Karpas-422 (cell line): Measurements from ENCODE around the gene GNB3. TPM values are rescaled to one million over a fixed set of nuclear protein-coding genes. Genes with fewer than 3 reads are reported as not detected.

Experiments
- DNase-seq: peaks from one replicate; pipeline ENCODE4 v3.0.0-alpha.2; 2015
- H2AFZ ChIP-seq: fragments of 200-600 bp; sonication (generic); 2 replicates; pipeline ENCODE4 v1.6.1; 2014; ENCODE audit warnings: antibody characterized with exemption, low read length, mixed read lengths
- H3K27ac ChIP-seq: fragments of 200-600 bp; sonication (generic); 2 replicates; pipeline ENCODE4 v1.5.1; 2014; ENCODE audit warnings: mild to moderate bottlenecking, low read length, moderate library complexity
- H3K27me3 ChIP-seq: fragments of 200-600 bp; sonication (generic); 2 replicates; pipeline ENCODE4 v1.6.1; 2014; ENCODE audit warnings: low read length, mixed read lengths
- H3K36me3 ChIP-seq: fragments of 200-600 bp; sonication (generic); 2 replicates; pipeline ENCODE4 v1.6.1; 2014; ENCODE audit warnings: low read length, mixed read lengths; ENCODE audit not compliant: insufficient read depth
- H3K4me1 ChIP-seq: fragments of 200-600 bp; sonication (generic); 2 replicates; pipeline ENCODE4 v1.6.1; 2014; ENCODE audit warnings: mild to moderate bottlenecking, low read length, mixed read lengths
- H3K4me2 ChIP-seq: fragments of 200-600 bp; sonication (generic); 2 replicates; pipeline ENCODE4 v1.6.1; 2014; ENCODE audit warnings: low read length, low read depth, mild to moderate bottlenecking; ENCODE audit not compliant: poor library complexity, severe bottlenecking
- H3K4me3 ChIP-seq: fragments of 200-600 bp; sonication (generic); 2 replicates; pipeline ENCODE4 v1.5.1; 2014; ENCODE audit warnings: mild to moderate bottlenecking, antibody characterized with exemption, low read length, mixed read lengths
- H3K79me2 ChIP-seq: fragments of 200-600 bp; sonication (generic); 2 replicates; pipeline ENCODE4 v1.6.1; 2014; ENCODE audit warnings: mild to moderate bottlenecking, low read length, mixed read lengths
- H3K9ac ChIP-seq: fragments of 200-600 bp; sonication (generic); 2 replicates; pipeline ENCODE4 v1.6.0; 2014; ENCODE audit warnings: low read length
- H3K9me2 ChIP-seq: fragments of 200-600 bp; sonication (generic), shearing (Covaris generic); replicated peaks from 2 replicates; pipeline ENCODE4 v1.6.0; 2014; ENCODE audit warnings: mild to moderate bottlenecking, low read length, moderate library complexity; ENCODE audit not compliant: insufficient read depth
- H3K9me3 ChIP-seq: fragments of 300-700, 200-600 bp; sonication (generic); 2 replicates; pipeline ENCODE4 v1.6.1; 2014; ENCODE audit warnings: low read length, mixed read lengths
- H4K20me1 ChIP-seq: fragments of 200-600 bp; sonication (generic); 2 replicates; pipeline ENCODE4 v1.6.1; 2014; ENCODE audit warnings: mild to moderate bottlenecking, antibody characterized with exemption, low read length, low read depth; ENCODE audit not compliant: insufficient read depth
- total RNA-seq: library from RNA; depleted of rRNA; stranded (reverse); fragments of >200 nt; shearing (Covaris generic); gene quantifications from 2 replicates; pipeline ENCODE4 v1.2.3, GENCODE V29; 2014; ENCODE audit warnings: low replicate concordance

The GNB3 gene
- total RNA-seq, 1 experiment from 2014 or later, result 14.9 TPM

DNA sequence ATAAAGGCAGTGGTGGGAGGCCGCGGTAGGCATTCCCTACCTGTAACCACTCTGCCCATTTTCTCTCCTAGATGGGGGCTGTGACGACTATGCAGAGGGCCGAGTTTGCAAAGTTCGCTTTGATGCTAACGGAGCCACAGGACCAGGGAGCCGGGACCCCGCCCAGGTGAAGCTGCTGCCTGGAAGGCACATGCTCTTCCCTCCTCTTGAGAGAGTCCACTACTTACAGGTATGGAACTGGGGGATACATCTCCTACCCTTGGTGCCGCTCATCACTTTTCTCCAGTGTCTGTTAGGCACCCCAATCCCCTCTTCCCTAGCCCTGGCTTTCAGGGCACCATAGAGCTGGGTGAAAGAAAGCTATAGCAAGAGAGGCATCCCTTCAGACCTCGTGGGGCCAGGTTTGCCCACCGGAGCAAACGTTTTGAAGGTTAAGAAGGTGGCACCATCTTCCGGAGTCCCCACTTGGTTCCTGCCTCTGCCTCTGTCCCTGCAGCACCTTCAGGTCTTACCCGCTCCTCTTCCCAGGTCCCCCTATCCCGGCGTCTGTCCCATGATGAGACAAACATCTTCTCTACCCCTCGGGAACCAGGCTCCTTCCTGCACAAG is 14.5 kb upstream of the GNB3 start:
- H3K9me2 ChIP-seq, result no peaks in the 10 kb centered on the region
- no peaks in the 10 kb centered on the region for H3K36me3 ChIP-seq
- no peak for DNase-seq
- H3K27ac ChIP-seq, result no peak overlapping the region
- no peaks in the 10 kb centered on the region for H3K27me3 ChIP-seq
- H3K79me2 ChIP-seq, result no peaks in the 10 kb centered on the region
- no peak overlapping the region for H3K4me3 ChIP-seq
- no peak overlapping the region for H3K4me2 ChIP-seq
- no peaks in the 10 kb centered on the region for H3K9me3 ChIP-seq
- no peak overlapping the region for H3K9ac ChIP-seq
- H2AFZ ChIP-seq, result no peak overlapping the region
- no peaks in the 10 kb centered on the region for H4K20me1 ChIP-seq
- H3K4me1 ChIP-seq, result peaks cover 33% of the 10 kb centered on the region

DNA sequence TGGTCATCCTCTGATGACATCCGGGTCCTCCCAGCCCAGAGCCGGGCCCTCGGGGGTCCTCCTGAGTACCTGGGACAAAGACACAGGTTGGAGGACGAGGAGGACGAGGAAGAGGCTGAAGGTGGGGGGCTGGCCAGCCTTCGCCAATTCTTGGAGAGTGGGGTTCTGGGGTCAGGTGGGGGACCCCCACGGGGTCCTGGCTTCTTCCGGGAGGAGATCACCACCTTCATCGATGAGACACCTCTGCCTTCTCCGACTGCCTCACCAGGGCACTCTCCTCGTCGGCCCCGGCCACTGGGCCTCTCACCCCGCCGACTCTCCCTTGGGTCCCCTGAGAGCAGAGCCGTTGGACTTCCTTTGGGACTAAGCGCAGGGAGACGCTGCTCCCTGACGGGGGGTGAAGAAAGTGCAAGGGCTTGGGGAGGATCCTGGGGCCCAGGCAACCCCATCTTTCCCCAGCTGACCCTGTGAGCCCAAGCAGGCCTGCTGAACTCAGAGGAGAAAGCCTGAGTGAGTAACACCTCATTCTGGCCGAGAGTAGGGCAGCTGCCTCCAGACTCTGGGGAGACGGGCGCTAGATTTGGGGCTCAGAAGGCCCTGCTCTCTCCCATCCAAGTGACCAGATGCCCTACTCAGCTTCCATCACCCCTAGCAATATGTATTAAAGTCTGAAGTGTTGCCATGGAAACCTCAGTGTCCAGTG is 13.8 kb upstream of the GNB3 start:
- no peak overlapping the region for H2AFZ ChIP-seq

GRCh38 chr12:6827437-6827911 is 13.3 kb upstream of the GNB3 start:
- Histone ChIP-seq H2AFZ (no peak overlapping the region), H3K4me2 (no peak overlapping the region), H3K9ac (peak overlapping the region; percentile 8), H3K27ac (no peak overlapping the region), H4K20me1 (no peaks in the 10 kb centered on the region), H3K9me3 (no peaks in the 10 kb centered on the region), H3K36me3 (no peaks in the 10 kb centered on the region), H3K4me1 (peaks cover 43% of the 10 kb centered on the region), H3K27me3 (no peaks in the 10 kb centered on the region), H3K9me2 (no peaks in the 10 kb centered on the region), H3K4me3 (no peak overlapping the region), H3K79me2 (no peaks in the 10 kb centered on the region)
- DNase-seq, result peak; percentile 76

More for the DNA sequence above, 13.8 kb upstream of the GNB3 start:
- Histone ChIP-seq H3K4me2 (no peak overlapping the region), H3K9me2 (no peaks in the 10 kb centered on the region), H3K27me3 (no peaks in the 10 kb centered on the region), H3K4me3 (no peak overlapping the region), H4K20me1 (no peaks in the 10 kb centered on the region), H3K36me3 (no peaks in the 10 kb centered on the region), H3K79me2 (no peaks in the 10 kb centered on the region), H3K27ac (no peak overlapping the region), H3K4me1 (peaks cover 38% of the 10 kb centered on the region), H3K9me3 (no peaks in the 10 kb centered on the region), H3K9ac (peak overlapping the region; percentile 8)
- DNase-seq, result peak; percentile 44

DNA sequence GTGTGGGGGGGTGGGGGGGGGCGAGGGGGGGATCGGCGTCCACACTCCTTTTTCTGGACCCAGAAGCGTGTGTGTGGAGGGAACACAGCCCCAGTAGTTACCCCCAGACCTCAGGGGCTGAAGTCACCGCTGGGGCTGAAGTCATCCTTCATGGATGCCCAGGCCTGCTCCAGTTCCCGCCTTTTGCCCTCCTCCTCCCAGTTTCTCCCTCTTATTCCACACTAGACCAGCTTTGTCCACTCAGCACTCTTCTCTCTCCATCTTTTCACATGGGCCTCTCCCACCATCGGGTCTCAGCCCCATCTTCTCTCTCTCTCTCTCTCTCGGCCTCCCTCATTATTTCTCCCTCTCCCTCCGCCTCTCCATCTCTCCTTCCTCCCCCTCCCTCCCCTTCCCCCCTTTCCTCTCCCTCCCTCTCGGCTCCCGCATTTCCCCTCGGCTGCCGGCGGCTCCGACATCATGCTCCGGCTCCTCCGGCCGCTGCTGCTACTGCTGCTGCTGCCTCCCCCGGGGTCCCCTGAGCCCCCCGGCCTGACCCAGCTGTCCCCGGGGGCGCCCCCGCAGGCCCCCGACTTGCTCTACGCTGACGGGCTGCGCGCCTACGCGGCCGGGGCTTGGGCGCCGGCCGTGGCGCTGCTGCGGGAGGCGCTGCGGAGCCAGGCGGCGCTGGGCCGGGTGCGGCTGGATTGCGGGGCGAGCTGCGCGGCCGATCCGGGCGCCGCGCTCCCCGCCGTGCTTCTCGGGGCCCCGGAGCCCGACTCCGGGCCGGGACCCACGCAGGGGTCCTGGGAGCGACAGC is 12.5 kb upstream of the GNB3 start, which contains the start of gene P3H3:
P3H3 (plus strand) TSS at position 426 of the 799 bp plus-strand sequence; CDS start at position 460, 34 bp downstream.
- H3K36me3 ChIP-seq, result no peaks in the 10 kb centered on the region
- no peaks in the 10 kb centered on the region for H4K20me1 ChIP-seq
- H3K9ac ChIP-seq, result peak within 1 kb of the TSS; percentile 83
- peak within 1 kb of the TSS; percentile 76 for H3K4me3 ChIP-seq
- no peaks in the 10 kb centered on the region for H3K79me2 ChIP-seq
- peak within 1 kb of the TSS; percentile 99 for H2AFZ ChIP-seq
- peak within 1 kb of the TSS; percentile 93 for H3K4me2 ChIP-seq
- DNase-seq, result no peak
- H3K9me2 ChIP-seq, result no peaks in the 10 kb centered on the region
- no peak within 1 kb of the TSS for H3K27ac ChIP-seq
- H3K4me1 ChIP-seq, result peaks cover 43% of the 10 kb centered on the region
- no peaks in the 10 kb centered on the region for H3K9me3 ChIP-seq
- no peaks in the 10 kb centered on the region for H3K27me3 ChIP-seq

GRCh38 chr12:6828781-6829535 is 11.8 kb upstream of the GNB3 start:
- Histone ChIP-seq H4K20me1 (no peaks in the 10 kb centered on the region), H3K27ac (no peak overlapping the region), H3K27me3 (no peaks in the 10 kb centered on the region), H2AFZ (peak overlapping the region; percentile 99), H3K4me3 (peak overlapping the region; percentile 76), H3K4me2 (peak overlapping the region; percentile 93), H3K9ac (peak overlapping the region; percentile 83), H3K9me3 (no peaks in the 10 kb centered on the region), H3K36me3 (no peaks in the 10 kb centered on the region), H3K79me2 (no peaks in the 10 kb centered on the region), H3K4me1 (peaks cover 43% of the 10 kb centered on the region), H3K9me2 (no peaks in the 10 kb centered on the region)
- peak; percentile 72 for DNase-seq

- Histone ChIP-seq H3K9me2 (no peaks in the 10 kb centered on the region), H3K4me3 (peak overlapping the region; percentile 76), H4K20me1 (no peaks in the 10 kb centered on the region), H3K27ac (no peak overlapping the region), H2AFZ (peak overlapping the region; percentile 99), H3K36me3 (no peaks in the 10 kb centered on the region), H3K27me3 (no peaks in the 10 kb centered on the region), H3K4me2 (peak overlapping the region; percentile 93), H3K79me2 (no peaks in the 10 kb centered on the region), H3K9ac (peak overlapping the region; percentile 83), H3K9me3 (no peaks in the 10 kb centered on the region), H3K4me1 (peaks cover 46% of the 10 kb centered on the region)
- DNase-seq, result no peak
Observed at GRCh38 chr12:6829536-6830220, 11.0 kb upstream of the GNB3 start.

DNA sequence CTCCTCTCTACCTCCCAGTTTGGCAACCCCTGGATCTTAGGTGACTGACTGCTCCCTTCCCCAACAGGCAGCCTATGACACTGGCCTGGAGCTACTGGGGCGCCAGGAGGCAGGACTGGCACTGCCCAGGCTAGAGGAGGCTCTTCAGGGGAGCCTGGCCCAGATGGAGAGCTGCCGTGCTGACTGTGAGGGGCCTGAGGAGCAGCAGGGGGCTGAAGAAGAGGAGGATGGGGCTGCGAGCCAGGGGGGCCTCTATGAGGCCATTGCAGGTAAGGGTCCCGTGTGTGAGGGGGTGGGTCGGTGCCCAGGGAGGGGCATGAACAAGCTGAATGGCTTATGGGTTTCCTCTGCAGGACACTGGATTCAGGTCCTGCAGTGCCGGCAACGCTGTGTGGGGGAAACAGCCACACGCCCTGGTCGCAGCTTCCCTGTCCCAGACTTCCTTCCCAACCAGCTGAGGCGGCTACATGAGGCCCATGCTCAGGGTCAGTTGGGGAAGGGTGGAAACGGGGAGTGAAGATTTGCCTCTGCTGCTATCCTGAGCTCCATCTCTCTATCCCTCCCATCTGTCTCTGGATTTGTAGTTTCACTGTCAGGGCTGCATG is 10.3 kb upstream of the GNB3 start:
- Histone ChIP-seq H3K9me2 (no peaks in the 10 kb centered on the region), H3K9me3 (no peaks in the 10 kb centered on the region), H3K4me1 (peaks cover 46% of the 10 kb centered on the region), H3K27ac (no peak overlapping the region), H3K9ac (peak overlapping the region; percentile 83), H3K4me2 (peak overlapping the region; percentile 93), H3K36me3 (no peaks in the 10 kb centered on the region), H3K79me2 (no peaks in the 10 kb centered on the region), H4K20me1 (no peaks in the 10 kb centered on the region), H2AFZ (no peak overlapping the region), H3K27me3 (no peaks in the 10 kb centered on the region), H3K4me3 (peak overlapping the region; percentile 76; the same call in 1 of the 2 replicates)
- DNase-seq, result no peak
